GM12878 (cell line): ENCODE measurements around the gene APOBEC3H.

Experiments
- CEBPB ChIP-seq, 2 experiments: fragments of 150-350 bp in 1 of 2; IDR thresholded peaks; 2 replicates each; pipeline ENCODE4 v1.6.1; 2012 to 2014; ENCODE audit warnings: low read depth in 2 of 2, low read length in 2 of 2, borderline replicate concordance in 1 of 2, inconsistent platforms in 1 of 2
- GABPA ChIP-seq: IDR thresholded peaks from 2 replicates; pipeline ENCODE4 v1.6.1; 2014; ENCODE audit warnings: antibody characterized with exemption, low read depth, mild to moderate bottlenecking, inconsistent platforms
- KDM1A ChIP-seq: fragments of 200-600 bp; sonication (generic); IDR thresholded peaks from 2 replicates; pipeline ENCODE4 v1.6.1; 2016; ENCODE audit warnings: borderline replicate concordance
- MYC ChIP-seq: IDR thresholded peaks from 2 replicates; pipeline ENCODE4 v1.6.1; 2011; ENCODE audit warnings: mild to moderate bottlenecking, low read length, moderate library complexity, inconsistent platforms; ENCODE audit not compliant: insufficient read depth, insufficient replicate concordance, insufficient read length, severe bottlenecking
- NFYB ChIP-seq: IDR thresholded peaks from 2 replicates; pipeline ENCODE4 v1.6.1; 2011; ENCODE audit warnings: low read depth, mild to moderate bottlenecking, low read length, improper control_type of control experiment, moderate library complexity; ENCODE audit not compliant: insufficient read depth
- POLR2A ChIP-seq: IDR thresholded peaks from 2 replicates; pipeline ENCODE4 v1.6.1; 2011; ENCODE audit warnings: low read depth, mild to moderate bottlenecking, low read length
- RAD21 ChIP-seq: IDR thresholded peaks from 2 replicates; pipeline ENCODE4 v1.6.1; 2011; ENCODE audit warnings: mild to moderate bottlenecking, low read depth, low read length, moderate library complexity; ENCODE audit not compliant: insufficient read depth
- RCOR1 ChIP-seq: conservative IDR thresholded peaks from 2 replicates; pipeline ENCODE4 v1.6.1; 2012; ENCODE audit warnings: low read depth, low read length, improper control_type of control experiment
- SKIL ChIP-seq: fragments of 450-650 bp; IDR thresholded peaks from 2 replicates; pipeline ENCODE4 v1.6.1; 2017; ENCODE audit warnings: mild to moderate bottlenecking, low read depth, inconsistent platforms; ENCODE audit not compliant: poor library complexity, severe bottlenecking
- SREBF1 ChIP-seq: IDR thresholded peaks from 2 replicates; pipeline ENCODE4 v1.6.1; 2012; ENCODE audit warnings: mild to moderate bottlenecking, low read length
- SREBF2 ChIP-seq: IDR thresholded peaks from 2 replicates; pipeline ENCODE4 v1.6.1; 2012; ENCODE audit warnings: mild to moderate bottlenecking, low read length
- ZSCAN29 ChIP-seq: fragments of 450-650 bp; IDR thresholded peaks from 2 replicates; pipeline ENCODE4 v1.6.1; 2017; ENCODE audit warnings: mild to moderate bottlenecking, moderate library complexity
- TF ChIP-seq, protein P1 (sequence below), 3 experiments: IDR thresholded peaks in 2 of 3; conservative IDR thresholded peaks in 1 of 3; 2 replicates each; pipeline ENCODE4 v1.5.1; 2011; ENCODE audit warnings: low read depth in 3 of 3, low read length in 3 of 3, mild to moderate bottlenecking in 3 of 3, control low read depth in 2 of 3, moderate library complexity in 2 of 3, inconsistent platforms in 1 of 3, mixed read lengths in 1 of 3; ENCODE audit not compliant: control insufficient read depth in 2 of 3, insufficient read depth in 1 of 3; ENCODE audit errors: extremely low read depth in 1 of 3
- TF ChIP-seq, protein P2 (sequence below): fragments of 450-650 bp; conservative IDR thresholded peaks from 2 replicates; pipeline ENCODE4 v1.6.1; 2017; ENCODE audit warnings: mild to moderate bottlenecking, moderate library complexity

DNA sequence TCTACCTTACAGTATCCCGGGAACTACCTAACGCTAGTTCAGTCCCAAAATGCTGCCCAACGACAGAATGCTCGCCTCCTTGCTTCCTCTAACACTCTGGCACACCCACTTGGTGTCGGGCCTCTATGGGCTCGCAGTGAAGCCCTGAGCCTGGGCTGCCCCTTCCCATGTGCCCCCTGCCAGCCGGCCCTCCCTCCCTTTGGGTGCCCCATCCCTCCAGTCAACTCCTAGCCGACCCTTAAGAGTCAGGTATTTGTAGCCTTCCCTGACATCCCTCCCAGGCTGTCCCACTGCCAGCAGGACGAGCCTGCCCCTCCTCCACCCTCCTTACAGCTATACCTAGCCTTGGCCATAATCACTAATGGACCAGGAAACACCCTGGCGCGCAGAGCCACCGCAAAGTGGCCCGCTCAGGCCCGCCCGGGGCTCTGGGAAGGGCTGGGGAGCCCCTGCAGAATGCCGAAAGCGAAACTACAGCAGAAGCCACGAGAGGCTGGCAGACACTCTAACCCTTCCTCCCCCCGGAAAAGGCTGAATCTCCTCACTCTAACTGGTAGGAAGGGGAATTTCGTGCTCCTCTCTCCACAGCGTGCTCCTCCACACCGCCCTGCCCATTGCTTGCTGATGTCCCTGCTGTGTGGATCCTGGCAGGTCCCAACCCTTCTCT is 47.2 kb downstream of the APOBEC3H start:
- TF ChIP-seq CEBPB (IDR thresholded peaks at IDR 0.05; ENCODE audit: borderline replicate concordance in 1 of 2, low read depth in 2 of 2, low read length in 2 of 2), result no peak
- no peak; the same call in 1 of the 2 replicates for TF ChIP-seq POLR2A
- no peak for TF ChIP-seq MYC
- no peak for TF ChIP-seq NFYB
- TF ChIP-seq, protein P1, sequence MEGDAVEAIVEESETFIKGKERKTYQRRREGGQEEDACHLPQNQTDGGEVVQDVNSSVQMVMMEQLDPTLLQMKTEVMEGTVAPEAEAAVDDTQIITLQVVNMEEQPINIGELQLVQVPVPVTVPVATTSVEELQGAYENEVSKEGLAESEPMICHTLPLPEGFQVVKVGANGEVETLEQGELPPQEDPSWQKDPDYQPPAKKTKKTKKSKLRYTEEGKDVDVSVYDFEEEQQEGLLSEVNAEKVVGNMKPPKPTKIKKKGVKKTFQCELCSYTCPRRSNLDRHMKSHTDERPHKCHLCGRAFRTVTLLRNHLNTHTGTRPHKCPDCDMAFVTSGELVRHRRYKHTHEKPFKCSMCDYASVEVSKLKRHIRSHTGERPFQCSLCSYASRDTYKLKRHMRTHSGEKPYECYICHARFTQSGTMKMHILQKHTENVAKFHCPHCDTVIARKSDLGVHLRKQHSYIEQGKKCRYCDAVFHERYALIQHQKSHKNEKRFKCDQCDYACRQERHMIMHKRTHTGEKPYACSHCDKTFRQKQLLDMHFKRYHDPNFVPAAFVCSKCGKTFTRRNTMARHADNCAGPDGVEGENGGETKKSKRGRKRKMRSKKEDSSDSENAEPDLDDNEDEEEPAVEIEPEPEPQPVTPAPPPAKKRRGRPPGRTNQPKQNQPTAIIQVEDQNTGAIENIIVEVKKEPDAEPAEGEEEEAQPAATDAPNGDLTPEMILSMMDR (IDR thresholded peaks at IDR 0.05 in 2 of 3, conservative IDR thresholded peaks at IDR 0.05 in 1 of 3; ENCODE audit: control insufficient read depth in 2 of 3, extremely low read depth in 1 of 3, insufficient read depth in 1 of 3, low read depth in 3 of 3, low read length in 3 of 3), result no peak
- TF ChIP-seq, protein P2, sequence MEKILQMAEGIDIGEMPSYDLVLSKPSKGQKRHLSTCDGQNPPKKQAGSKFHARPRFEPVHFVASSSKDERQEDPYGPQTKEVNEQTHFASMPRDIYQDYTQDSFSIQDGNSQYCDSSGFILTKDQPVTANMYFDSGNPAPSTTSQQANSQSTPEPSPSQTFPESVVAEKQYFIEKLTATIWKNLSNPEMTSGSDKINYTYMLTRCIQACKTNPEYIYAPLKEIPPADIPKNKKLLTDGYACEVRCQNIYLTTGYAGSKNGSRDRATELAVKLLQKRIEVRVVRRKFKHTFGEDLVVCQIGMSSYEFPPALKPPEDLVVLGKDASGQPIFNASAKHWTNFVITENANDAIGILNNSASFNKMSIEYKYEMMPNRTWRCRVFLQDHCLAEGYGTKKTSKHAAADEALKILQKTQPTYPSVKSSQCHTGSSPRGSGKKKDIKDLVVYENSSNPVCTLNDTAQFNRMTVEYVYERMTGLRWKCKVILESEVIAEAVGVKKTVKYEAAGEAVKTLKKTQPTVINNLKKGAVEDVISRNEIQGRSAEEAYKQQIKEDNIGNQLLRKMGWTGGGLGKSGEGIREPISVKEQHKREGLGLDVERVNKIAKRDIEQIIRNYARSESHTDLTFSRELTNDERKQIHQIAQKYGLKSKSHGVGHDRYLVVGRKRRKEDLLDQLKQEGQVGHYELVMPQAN, result no peak
- no peak for TF ChIP-seq SREBF2
- no peak for TF ChIP-seq RAD21
- no peak for TF ChIP-seq SREBF1
- no peak for TF ChIP-seq RCOR1
- no peak for TF ChIP-seq GABPA
- peak; percentile 20 for TF ChIP-seq SKIL
- TF ChIP-seq ZSCAN29, result no peak
- TF ChIP-seq KDM1A, result no peak
